SK-N-SH (cell line): ENCODE data around the gene PDE4B. TPM values are rescaled to one million over a fixed set of nuclear protein-coding genes. Genes with fewer than 3 reads are reported as not detected.

ENCODE experiments used
- CTCF ChIA-PET: fragments of 300-600, 350-600 bp; formaldehyde crosslinking; extraction: SDS; loops from one replicate; lab custom pipeline; 2021; lab: Yijun Ruan, JAX
- POLR2A ChIA-PET: fragments of 350-600 bp; sonication (Branson Sonifier 250); formaldehyde crosslinking; extraction: SDS; loops from one replicate; lab custom pipeline; 2020; ENCODE audit warnings: antibody characterized with exemption, inconsistent platforms; lab: Yijun Ruan, JAX
- DNase-seq: peaks from one replicate; pipeline ENCODE4 v3.0.0; 2012
- H2AFZ ChIP-seq: fragments of 200-600 bp; sonication (generic); 2 replicates; pipeline ENCODE4 v1.8.1; 2016; ENCODE audit warnings: antibody characterized with exemption, mild to moderate bottlenecking, low read depth
- H3F3A ChIP-seq: fragments of 200-600 bp; sonication (generic); replicated peaks from 2 replicates; pipeline ENCODE3; 2016; ENCODE audit warnings: antibody characterized with exemption, mild to moderate bottlenecking; ENCODE audit not compliant: insufficient read depth
- H3K27ac ChIP-seq, 2 experiments: fragments of 200-500 bp in 1 of 2; fragments of 200-600 bp in 1 of 2; sonication (Bioruptor generic) in 1 of 2; sonication (generic), shearing (Covaris generic) in 1 of 2; 2 replicates each; pipeline versions ENCODE4 v1.5.1 to v1.6.1; 2014 to 2016; ENCODE audit warnings: low read depth in 2 of 2, inconsistent platforms in 1 of 2, low read length in 1 of 2, mild to moderate bottlenecking in 1 of 2, mixed read lengths in 1 of 2
- H3K27me3 ChIP-seq: fragments of 200-600 bp; sonication (generic), shearing (Covaris generic); 2 replicates; pipeline ENCODE4 v1.6.1; 2016; ENCODE audit warnings: mixed run types; ENCODE audit not compliant: insufficient read depth
- H3K36me3 ChIP-seq, 2 experiments: fragments of 200-500 bp in 1 of 2; fragments of 200-600 bp in 1 of 2; sonication (Bioruptor generic) in 1 of 2; sonication (generic) in 1 of 2; replicated peaks in 1 of 2; 2 replicates each; pipeline versions ENCODE3 to v1.5.1; 2014 to 2016; ENCODE audit warnings: low read length in 1 of 2, mild to moderate bottlenecking in 1 of 2; ENCODE audit not compliant: insufficient read depth in 2 of 2, control insufficient read depth in 1 of 2
- H3K4me1 ChIP-seq, 2 experiments: fragments of 200-500 bp in 1 of 2; fragments of 200-600 bp in 1 of 2; sonication (Bioruptor generic) in 1 of 2; sonication (generic), shearing (Covaris generic) in 1 of 2; 2 replicates each; pipeline versions ENCODE4 v1.5.1 to v1.6.1; 2014 to 2016; ENCODE audit warnings: low read depth in 1 of 2, low read length in 1 of 2, mixed run types in 1 of 2; ENCODE audit not compliant: insufficient read depth in 2 of 2, control insufficient read depth in 1 of 2
- H3K4me2 ChIP-seq: fragments of 200-600 bp; sonication (generic), shearing (Covaris generic); 2 replicates; pipeline ENCODE4 v1.6.1; 2017; ENCODE audit warnings: mixed run types
- H3K4me3 ChIP-seq, 2 experiments: fragments of 200-500 bp in 1 of 2; fragments of 200-600 bp in 1 of 2; sonication (Bioruptor generic) in 1 of 2; sonication (generic), shearing (Covaris generic) in 1 of 2; 2 replicates each; pipeline versions ENCODE4 v1.5.1 to v1.8.1; 2014 to 2016; ENCODE audit warnings: low read depth in 2 of 2, inconsistent platforms in 1 of 2, low read length in 1 of 2, mild to moderate bottlenecking in 1 of 2, mixed read lengths in 1 of 2, moderate library complexity in 1 of 2
- H3K79me2 ChIP-seq: fragments of 200-600 bp; sonication (generic); 2 replicates; pipeline ENCODE4 v1.8.1; 2017; ENCODE audit warnings: mild to moderate bottlenecking; ENCODE audit not compliant: insufficient read depth
- H3K9ac ChIP-seq: fragments of 200-600 bp; sonication (generic); 2 replicates; pipeline ENCODE4 v1.6.1; 2017; ENCODE audit warnings: mixed run types
- H3K9me2 ChIP-seq: fragments of 200-600 bp; sonication (generic); 2 replicates; pipeline ENCODE4 v1.6.1; 2017; ENCODE audit warnings: mixed run types
- H3K9me3 ChIP-seq: fragments of 200-600 bp; sonication (generic); 2 replicates; pipeline ENCODE4 v1.6.1; 2017; ENCODE audit warnings: mixed run types, mild to moderate bottlenecking, moderate library complexity
- H4K20me1 ChIP-seq: fragments of 200-600 bp; sonication (generic); 2 replicates; pipeline ENCODE4 v1.6.1; 2017; ENCODE audit warnings: mild to moderate bottlenecking, mixed run types; ENCODE audit not compliant: insufficient read depth
- CHD2 ChIP-seq: fragments of 150-350 bp; IDR thresholded peaks from 2 replicates; pipeline ENCODE4 v1.6.1; 2018; ENCODE audit warnings: low read length; ENCODE audit not compliant: partially characterized antibody
- CTCF ChIP-seq: fragments of 200-600 bp; sonication (generic); IDR thresholded peaks from 2 replicates; pipeline ENCODE4 v1.6.1; 2017; ENCODE audit warnings: antibody characterized with exemption, mild to moderate bottlenecking, moderate library complexity
- EZH2phosphoT487 ChIP-seq: fragments of 200-600 bp; sonication (generic); IDR thresholded peaks from 2 replicates; pipeline ENCODE4 v1.6.1; 2017; ENCODE audit warnings: low read depth, mixed run types, mild to moderate bottlenecking, antibody characterized with exemption, moderate library complexity, borderline replicate concordance
- FOSL2 ChIP-seq: IDR thresholded peaks from 2 replicates; pipeline ENCODE4 v1.4.0; 2012; ENCODE audit warnings: low read depth, mild to moderate bottlenecking, moderate library complexity, borderline replicate concordance
- FOXM1 ChIP-seq: IDR thresholded peaks from 2 replicates; pipeline ENCODE4 v1.4.0; 2012; ENCODE audit warnings: low read depth, mild to moderate bottlenecking
- JUND ChIP-seq: IDR thresholded peaks from 2 replicates; pipeline ENCODE4 v1.4.0; 2012
- MEF2A ChIP-seq: IDR thresholded peaks from 2 replicates; pipeline ENCODE4 v1.4.0; 2012; ENCODE audit warnings: low read depth, borderline replicate concordance
- NRF1 ChIP-seq: IDR thresholded peaks from 2 replicates; pipeline ENCODE4 v1.6.1; 2012; ENCODE audit warnings: low read depth, mild to moderate bottlenecking, low read length
- POLR2AphosphoS5 ChIP-seq: IDR thresholded peaks from 2 replicates; pipeline ENCODE4 v1.6.1; 2012; ENCODE audit warnings: low read depth, low read length
- RAD21 ChIP-seq: IDR thresholded peaks from 2 replicates; pipeline ENCODE4 v1.6.1; 2012; ENCODE audit warnings: mild to moderate bottlenecking, low read length
- RCOR1 ChIP-seq: fragments of 150-350 bp; IDR thresholded peaks from 2 replicates; pipeline ENCODE4 v1.6.1; 2017; ENCODE audit warnings: antibody characterized with exemption, low read length
- RXRA ChIP-seq: IDR thresholded peaks from 2 replicates; pipeline ENCODE4 v1.4.0; 2012; ENCODE audit warnings: low read depth, mild to moderate bottlenecking, borderline replicate concordance
- TCF12 ChIP-seq: IDR thresholded peaks from 2 replicates; pipeline ENCODE4 v1.4.0; 2012
- USF2 ChIP-seq: fragments of 150-350 bp; IDR thresholded peaks from 2 replicates; pipeline ENCODE4 v1.6.1; 2017; ENCODE audit warnings: antibody characterized with exemption, low read length, low read depth, borderline replicate concordance
- ZBTB33 ChIP-seq: IDR thresholded peaks from 2 replicates; pipeline ENCODE4 v1.4.0; 2012; ENCODE audit warnings: low read depth, borderline replicate concordance
- WGBS: methylation state at CpG from one replicate; pipeline ENCODE4 v1.1.6; 2017; ENCODE audit warnings: low lambda C conversion rate; 5-methylcytosine and 5-hydroxymethylcytosine counted together
- polyA plus RNA-seq, 3 experiments: library from polyadenylated mRNA; depleted of rRNA; stranded (reverse); fragments of >200 nt; gene quantifications; 2 replicates each; pipeline ENCODE4 v1.2.3, GENCODE V29; 2012
- TF ChIP-seq, protein P1 (sequence below): IDR thresholded peaks from 2 replicates; pipeline ENCODE4; 2012

PDE4B gene
- polyA plus RNA-seq, 1 of the 3 experiments (the other 2 are of a cell fraction): 1.9 TPM

GRCh38 chr1:66250478-66250877 is 457.8 kb downstream of the PDE4B start:
- ChIA-PET CTCF (interaction anchor here (0.7 to 19.0 kb wide), 4 partner anchors 186 to 271 kb away, joined by 3 to 384 read pairs (median 102); no protein-coding TSS in a partner anchor), POLR2A (no interaction called here)
- Histone ChIP-seq H3K27ac (no peak overlapping the region; a peak in 1 of 4 replicates), H3K4me2 (no peak overlapping the region), H3K9ac (no peak overlapping the region), H3F3A (no peaks in the 10 kb centered on the region), H2AFZ (no peak overlapping the region), H3K9me3 (no peaks in the 10 kb centered on the region), H3K4me3 (no peak overlapping the region), H3K9me2 (no peaks in the 10 kb centered on the region), H3K79me2 (no peaks in the 10 kb centered on the region), H3K27me3 (no peaks in the 10 kb centered on the region), H3K4me1 (peaks cover 20 to 23% of the 10 kb centered on the region in 2 experiments; a peak in 3 of 4 replicates)
- no peak for TF ChIP-seq TCF12
- TF ChIP-seq POLR2AphosphoS5: no peak
- TF ChIP-seq RCOR1: no peak
- TF ChIP-seq CTCF: no peak
- TF ChIP-seq, all 33 proteins: peak for 0
- H3K36me3 ChIP-seq: no peaks in the 10 kb centered on the region
- H4K20me1 ChIP-seq: no peaks in the 10 kb centered on the region
- WGBS: 91% methylated on average over 2 of the region's 2 CpGs
- DNase-seq: no peak

DNA sequence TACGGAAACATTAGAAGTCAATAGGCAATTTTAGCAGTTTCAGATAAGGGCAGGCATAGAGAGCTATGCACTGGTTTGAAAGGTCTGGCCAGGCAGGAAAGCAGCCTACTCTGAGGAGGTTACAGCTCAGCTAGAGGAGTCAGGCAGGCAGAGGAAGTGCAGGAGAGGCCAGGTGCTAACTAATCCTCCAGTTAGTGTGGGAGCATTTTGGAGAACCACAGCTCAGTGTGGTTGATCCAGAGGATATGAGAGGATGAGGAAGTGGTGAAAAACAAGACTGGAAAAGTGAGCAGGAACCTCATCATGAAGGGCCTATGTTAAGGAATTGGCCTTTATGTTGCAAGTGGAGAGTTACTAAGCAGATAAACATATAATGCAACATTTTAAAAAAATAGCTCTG is 458.9 kb downstream of the PDE4B start:
- no peaks in the 10 kb centered on the region for H3K36me3 ChIP-seq
- H3F3A ChIP-seq: no peaks in the 10 kb centered on the region
- no peaks in the 10 kb centered on the region for H3K9me3 ChIP-seq
- peaks cover 15 to 16% of the 10 kb centered on the region in 2 experiments; a peak in 3 of 4 replicates for H3K4me1 ChIP-seq
- no peaks in the 10 kb centered on the region for H3K27me3 ChIP-seq
- no peaks in the 10 kb centered on the region for H3K9me2 ChIP-seq
- H4K20me1 ChIP-seq: no peaks in the 10 kb centered on the region
- ChIA-PET CTCF (interaction anchor here (0.7 to 19.0 kb wide), 9 partner anchors 9 to 474 kb away, joined by 3 to 384 read pairs (median 4); no protein-coding TSS in a partner anchor), POLR2A (no interaction called here)
- H3K9ac ChIP-seq: no peak overlapping the region
- no peak overlapping the region for H3K4me3 ChIP-seq
- DNase-seq: no peak
- no peaks in the 10 kb centered on the region for H3K79me2 ChIP-seq
- WGBS: 90% methylated on average over 1 of the region's 1 CpG
- H3K27ac ChIP-seq: peak overlapping the region in 1 of 2 experiments; percentile 2; a peak in 1 of 4 replicates
- no peak overlapping the region for H3K4me2 ChIP-seq
- no peak overlapping the region for H2AFZ ChIP-seq
- TF ChIP-seq CTCF: no peak
- no peak for TF ChIP-seq RAD21
- no peak for TF ChIP-seq CHD2
- TF ChIP-seq POLR2AphosphoS5: no peak
- TF ChIP-seq, protein P1, sequence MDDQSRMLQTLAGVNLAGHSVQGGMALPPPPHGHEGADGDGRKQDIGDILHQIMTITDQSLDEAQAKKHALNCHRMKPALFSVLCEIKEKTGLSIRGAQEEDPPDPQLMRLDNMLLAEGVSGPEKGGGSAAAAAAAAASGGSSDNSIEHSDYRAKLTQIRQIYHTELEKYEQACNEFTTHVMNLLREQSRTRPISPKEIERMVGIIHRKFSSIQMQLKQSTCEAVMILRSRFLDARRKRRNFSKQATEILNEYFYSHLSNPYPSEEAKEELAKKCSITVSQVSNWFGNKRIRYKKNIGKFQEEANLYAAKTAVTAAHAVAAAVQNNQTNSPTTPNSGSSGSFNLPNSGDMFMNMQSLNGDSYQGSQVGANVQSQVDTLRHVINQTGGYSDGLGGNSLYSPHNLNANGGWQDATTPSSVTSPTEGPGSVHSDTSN: no peak
- TF ChIP-seq FOSL2: no peak
- TF ChIP-seq RCOR1: no peak
- TF ChIP-seq FOXM1: no peak
- TF ChIP-seq MEF2A: no peak
- TF ChIP-seq ZBTB33: no peak
- TF ChIP-seq NRF1: no peak
- no peak for TF ChIP-seq USF2
- TF ChIP-seq JUND: no peak
- no peak for TF ChIP-seq RXRA
- TF ChIP-seq EZH2phosphoT487: no peak
